OCI-LY1 (cell line): ENCODE results near the gene POSTN.
"Not testable (repeated sequence)": the region's sequence is repeated elsewhere in the genome, so short reads cannot be mapped to it uniquely, and the experiment has no call there.

Experiments used
- H2AFZ ChIP-seq: fragments of 200-600 bp; sonication (generic), shearing (Covaris generic); 2 replicates; pipeline ENCODE4 v1.6.0; 2014; ENCODE audit warnings: antibody characterized with exemption, mild to moderate bottlenecking, low read length
- H3F3A ChIP-seq: fragments of 200-600 bp; sonication (generic), shearing (Covaris generic); 2 replicates; pipeline ENCODE4 v1.6.0; 2014; ENCODE audit warnings: mild to moderate bottlenecking, antibody characterized with exemption, low read length, moderate library complexity; ENCODE audit not compliant: insufficient read depth
- H3K27ac ChIP-seq: fragments of 200-600 bp; sonication (generic); 2 replicates; pipeline ENCODE4 v1.5.1; 2014; ENCODE audit warnings: low read length, mixed run types, mild to moderate bottlenecking, low read depth; ENCODE audit not compliant: poor library complexity, severe bottlenecking
- H3K27me3 ChIP-seq: fragments of 200-600 bp; sonication (generic); 2 replicates; pipeline ENCODE4 v1.6.0; 2014; ENCODE audit warnings: antibody characterized with exemption, mild to moderate bottlenecking, low read length, moderate library complexity; ENCODE audit not compliant: insufficient read depth
- H3K36me3 ChIP-seq: fragments of 200-600 bp; sonication (generic); 2 replicates; pipeline ENCODE4 v1.6.1; 2014; ENCODE audit warnings: mild to moderate bottlenecking, antibody characterized with exemption, low read length, moderate library complexity, mixed read lengths; ENCODE audit not compliant: insufficient read depth
- H3K4me1 ChIP-seq: fragments of 200-600 bp; sonication (generic); 2 replicates; pipeline ENCODE4 v1.5.1; 2014; ENCODE audit warnings: mild to moderate bottlenecking, low read length, moderate library complexity; ENCODE audit not compliant: insufficient read depth, severe bottlenecking
- H3K4me2 ChIP-seq: fragments of 200-600 bp; sonication (generic), shearing (Covaris generic); 2 replicates; pipeline ENCODE4 v1.6.1; 2014; ENCODE audit warnings: low read length
- H3K4me3 ChIP-seq: fragments of 200-600 bp; sonication (generic); 2 replicates; pipeline ENCODE4 v1.5.1; 2014; ENCODE audit warnings: low read length, low read depth, mild to moderate bottlenecking, mixed read lengths; ENCODE audit not compliant: poor library complexity, severe bottlenecking
- H3K79me2 ChIP-seq: fragments of 200-600 bp; shearing (Covaris generic); 2 replicates; pipeline ENCODE4 v1.6.1; 2016; ENCODE audit warnings: mixed run types, low read length, mixed read lengths; ENCODE audit not compliant: insufficient read depth
- H3K9ac ChIP-seq: fragments of 200-600 bp; sonication (generic), shearing (Covaris generic); 2 replicates; pipeline ENCODE4 v1.6.1; 2014; ENCODE audit warnings: mild to moderate bottlenecking, low read length, mixed read lengths
- H3K9me2 ChIP-seq: fragments of 200-600 bp; sonication (generic), shearing (Covaris generic); 2 replicates; pipeline ENCODE4 v1.6.1; 2014; ENCODE audit warnings: low read depth, mild to moderate bottlenecking, low read length, mixed read lengths
- H3K9me3 ChIP-seq: fragments of 200-600 bp; shearing (Covaris generic); 2 replicates; pipeline ENCODE4 v1.6.1; 2014; ENCODE audit warnings: low read length, mixed read lengths
- H4K20me1 ChIP-seq: fragments of 200-600 bp; sonication (generic), shearing (Covaris generic); 2 replicates; pipeline ENCODE4 v1.6.0; 2016; ENCODE audit warnings: mild to moderate bottlenecking, low read length; ENCODE audit not compliant: insufficient read depth
- EZH2 ChIP-seq: fragments of 200-600 bp; sonication (generic), shearing (Covaris generic); IDR thresholded peaks from 2 replicates; pipeline ENCODE4 v1.8.0; 2017; ENCODE audit warnings: borderline replicate concordance, mixed run types, mild to moderate bottlenecking, antibody characterized with exemption, low read length, moderate library complexity, mixed read lengths
- TF ChIP-seq, protein P1 (sequence below): fragments of 200-600 bp; sonication (generic), shearing (Covaris generic); IDR thresholded peaks from 2 replicates; pipeline ENCODE4 v1.5.1; 2017; ENCODE audit warnings: mild to moderate bottlenecking, antibody characterized with exemption, low read length, moderate library complexity, mixed read lengths

Gene POSTN

DNA sequence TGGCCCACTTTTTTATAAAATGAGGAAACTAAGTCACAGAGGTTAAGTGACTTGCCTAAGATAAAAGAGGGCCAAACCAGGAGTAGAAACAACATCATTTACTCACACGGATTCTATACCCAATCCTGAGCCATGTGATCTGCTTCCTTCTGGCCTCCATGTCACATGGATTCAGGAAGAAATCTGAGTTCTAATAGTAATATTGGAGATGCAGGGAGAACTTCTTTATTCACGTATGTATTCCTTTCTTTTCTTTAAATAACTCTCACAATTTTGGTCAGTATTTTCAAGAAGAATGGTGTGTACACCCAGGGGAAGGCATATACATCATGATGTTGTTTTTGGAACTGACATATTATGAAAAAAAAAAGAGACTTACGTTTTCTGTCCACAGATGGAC, 1.8 kb downstream of the POSTN start:
- Histone ChIP-seq H3K27ac (no peak overlapping the region), H3K4me3 (no peak overlapping the region), H3K36me3 (no peaks in the 10 kb centered on the region), H3K4me2 (no peak overlapping the region), H3K9me2 (no peaks in the 10 kb centered on the region), H3K79me2 (no peaks in the 10 kb centered on the region), H3K27me3 (no peaks in the 10 kb centered on the region), H3F3A (no peaks in the 10 kb centered on the region), H4K20me1 (no peaks in the 10 kb centered on the region), H3K4me1 (no peaks in the 10 kb centered on the region), H3K9me3 (no peaks in the 10 kb centered on the region), H2AFZ (no peak overlapping the region), H3K9ac (no peak overlapping the region)
- TF ChIP-seq EZH2 = no peak
- TF ChIP-seq, protein P1, sequence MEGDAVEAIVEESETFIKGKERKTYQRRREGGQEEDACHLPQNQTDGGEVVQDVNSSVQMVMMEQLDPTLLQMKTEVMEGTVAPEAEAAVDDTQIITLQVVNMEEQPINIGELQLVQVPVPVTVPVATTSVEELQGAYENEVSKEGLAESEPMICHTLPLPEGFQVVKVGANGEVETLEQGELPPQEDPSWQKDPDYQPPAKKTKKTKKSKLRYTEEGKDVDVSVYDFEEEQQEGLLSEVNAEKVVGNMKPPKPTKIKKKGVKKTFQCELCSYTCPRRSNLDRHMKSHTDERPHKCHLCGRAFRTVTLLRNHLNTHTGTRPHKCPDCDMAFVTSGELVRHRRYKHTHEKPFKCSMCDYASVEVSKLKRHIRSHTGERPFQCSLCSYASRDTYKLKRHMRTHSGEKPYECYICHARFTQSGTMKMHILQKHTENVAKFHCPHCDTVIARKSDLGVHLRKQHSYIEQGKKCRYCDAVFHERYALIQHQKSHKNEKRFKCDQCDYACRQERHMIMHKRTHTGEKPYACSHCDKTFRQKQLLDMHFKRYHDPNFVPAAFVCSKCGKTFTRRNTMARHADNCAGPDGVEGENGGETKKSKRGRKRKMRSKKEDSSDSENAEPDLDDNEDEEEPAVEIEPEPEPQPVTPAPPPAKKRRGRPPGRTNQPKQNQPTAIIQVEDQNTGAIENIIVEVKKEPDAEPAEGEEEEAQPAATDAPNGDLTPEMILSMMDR = no peak

DNA sequence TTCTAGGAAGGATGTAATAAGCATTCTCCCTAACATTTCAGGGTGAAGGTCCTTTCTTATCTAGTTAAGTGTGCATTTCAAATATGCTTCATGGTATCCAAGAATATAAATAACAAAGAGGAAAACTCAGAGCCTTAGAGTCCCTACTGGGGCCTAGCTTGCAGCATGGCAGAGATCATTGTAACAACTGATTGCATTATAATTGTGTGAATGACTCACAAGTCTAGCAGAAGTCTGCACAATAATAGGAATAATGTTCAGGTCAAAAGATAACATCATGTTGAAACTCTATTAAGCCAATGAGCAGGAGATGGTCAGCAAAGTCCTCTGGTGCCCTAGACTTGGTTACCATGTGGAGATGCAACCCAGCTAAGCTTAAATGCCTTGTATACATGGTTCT, 3.4 kb downstream of the POSTN start:
- H3F3A ChIP-seq = no peaks in the 10 kb centered on the region
- no peaks in the 10 kb centered on the region for H3K79me2 ChIP-seq
- no peaks in the 10 kb centered on the region for H3K4me1 ChIP-seq
- H3K4me3 ChIP-seq = no peak overlapping the region
- H3K36me3 ChIP-seq = no peaks in the 10 kb centered on the region
- H3K27ac ChIP-seq = no peak overlapping the region
- H3K4me2 ChIP-seq = no peak overlapping the region
- H3K9ac ChIP-seq = no peak overlapping the region
- no peaks in the 10 kb centered on the region for H4K20me1 ChIP-seq
- no peaks in the 10 kb centered on the region for H3K27me3 ChIP-seq
- no peak for TF ChIP-seq EZH2
- TF ChIP-seq, protein P1 = no peak
- no peaks in the 10 kb centered on the region for H3K9me2 ChIP-seq
- no peak overlapping the region for H2AFZ ChIP-seq
- H3K9me3 ChIP-seq = no peaks in the 10 kb centered on the region

DNA sequence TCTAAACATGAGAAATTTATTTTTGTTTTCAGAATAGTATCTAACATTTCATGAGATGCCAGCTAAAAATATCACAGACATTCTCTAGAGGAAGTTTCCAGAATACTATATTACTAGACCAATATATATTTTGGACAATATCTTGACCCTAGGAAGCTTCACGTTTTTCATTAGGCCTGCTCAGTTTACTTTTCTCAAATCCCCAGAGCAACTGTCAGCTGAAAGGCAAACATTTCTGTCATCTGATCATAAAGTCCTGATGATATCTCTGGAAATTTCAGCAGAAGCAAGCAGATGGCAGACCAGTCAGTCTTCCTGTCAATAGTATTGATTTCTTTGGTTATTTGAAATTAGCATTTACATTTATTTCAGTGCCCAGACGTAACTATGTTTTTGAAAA, 4.0 kb downstream of the POSTN start:
- no peak overlapping the region for H3K27ac ChIP-seq
- no peaks in the 10 kb centered on the region for H3K9me3 ChIP-seq
- TF ChIP-seq, protein P1 = no peak
- TF ChIP-seq EZH2 = no peak
- H3K9ac ChIP-seq = no peak overlapping the region
- no peak overlapping the region for H2AFZ ChIP-seq
- no peaks in the 10 kb centered on the region for H3K27me3 ChIP-seq
- H3K4me1 ChIP-seq = no peaks in the 10 kb centered on the region
- H4K20me1 ChIP-seq = no peaks in the 10 kb centered on the region
- no peaks in the 10 kb centered on the region for H3F3A ChIP-seq
- H3K36me3 ChIP-seq = no peaks in the 10 kb centered on the region
- no peak overlapping the region for H3K4me3 ChIP-seq
- H3K4me2 ChIP-seq = no peak overlapping the region
- H3K9me2 ChIP-seq = no peaks in the 10 kb centered on the region
- H3K79me2 ChIP-seq = no peaks in the 10 kb centered on the region

DNA sequence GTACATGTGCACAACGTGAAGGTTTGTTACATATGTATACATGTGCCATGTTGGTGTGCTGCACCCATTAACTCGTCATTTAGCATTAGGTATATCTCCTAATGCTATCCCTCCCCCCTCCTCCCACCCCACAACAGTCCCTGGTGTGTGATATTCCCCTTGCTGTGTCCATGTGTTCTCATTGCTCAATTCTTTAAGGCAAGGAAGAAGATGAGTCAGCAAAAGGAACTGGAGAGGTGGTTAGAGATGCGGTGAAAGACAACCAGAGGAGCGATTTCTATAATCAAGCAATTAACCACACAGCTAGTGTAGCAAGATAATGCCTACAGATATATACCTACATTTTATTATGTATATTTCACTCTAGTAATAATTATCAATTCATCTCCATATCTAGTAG, 9.2 kb downstream of the POSTN start:
- H3K4me3 ChIP-seq, H3K79me2 ChIP-seq, H3K4me2 ChIP-seq, H4K20me1 ChIP-seq, H2AFZ ChIP-seq, H3F3A ChIP-seq, H3K4me1 ChIP-seq, H3K27me3 ChIP-seq, H3K9me3 ChIP-seq, H3K36me3 ChIP-seq, H3K27ac ChIP-seq, H3K9ac ChIP-seq, H3K9me2 ChIP-seq: not testable (repeated sequence)
